ENCODE results near the gene DNASE2B. TPM values are rescaled to one million over a fixed set of nuclear protein-coding genes. Genes with fewer than 3 reads are reported as not detected.

The DNASE2B gene
- polyA plus RNA-seq, 1 donor from 2014 or later, result 27.9 TPM

DNA sequence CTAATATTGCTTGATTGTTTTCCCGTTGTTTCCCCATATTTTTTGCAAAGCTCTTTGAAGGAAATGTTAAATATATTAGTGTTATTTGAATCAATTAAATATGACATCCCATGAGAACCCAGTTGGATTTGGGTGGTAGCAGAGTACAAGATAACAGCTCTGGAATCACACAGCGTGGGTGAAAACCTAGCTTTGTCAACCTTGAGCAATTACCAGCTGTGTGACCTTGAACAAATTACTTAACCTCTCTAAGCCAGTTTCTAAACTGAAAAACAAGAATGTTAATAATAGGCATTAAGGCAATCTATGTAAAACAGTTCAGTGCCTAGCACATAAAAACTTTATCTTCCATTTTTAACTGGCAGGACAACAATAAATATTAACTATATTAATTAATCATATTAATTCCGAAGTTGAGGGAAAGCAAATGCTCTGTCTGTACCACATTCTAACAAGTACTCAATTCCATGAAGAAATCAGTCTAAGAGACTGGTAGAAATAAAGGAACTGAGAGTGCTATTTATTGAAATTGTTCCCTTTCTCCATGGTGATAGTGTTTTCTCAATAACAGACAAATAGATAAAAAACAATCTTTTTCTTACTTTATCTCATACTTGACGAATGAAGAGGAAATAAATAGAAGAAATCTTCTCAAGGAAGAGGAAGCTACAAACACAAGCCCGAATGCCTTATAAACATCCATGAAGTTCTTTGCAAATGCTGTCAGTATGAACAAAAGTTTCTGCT, 27.0 kb downstream of the DNASE2B start:
- TF ChIP-seq EZH2 (IDR thresholded peaks at IDR 0.05; ENCODE audit: borderline replicate concordance, insufficient read depth, low read length, poor library complexity, severe bottlenecking) (no peak), POLR2AphosphoS5 (IDR thresholded peaks at IDR 0.05) (no peak), TAF1 (IDR thresholded peaks at IDR 0.05; ENCODE audit: low read depth) (no peak), SMC3 (conservative IDR thresholded peaks at IDR 0.05; ENCODE audit: poor library complexity) (no peak), MXI1 (conservative IDR thresholded peaks at IDR 0.05; ENCODE audit: poor library complexity, severe bottlenecking) (no peak), EP300 (conservative IDR thresholded peaks at IDR 0.05; ENCODE audit: poor library complexity, severe bottlenecking) (no peak), RAD21 (conservative IDR thresholded peaks at IDR 0.05) (no peak)
- TF ChIP-seq, protein P1, sequence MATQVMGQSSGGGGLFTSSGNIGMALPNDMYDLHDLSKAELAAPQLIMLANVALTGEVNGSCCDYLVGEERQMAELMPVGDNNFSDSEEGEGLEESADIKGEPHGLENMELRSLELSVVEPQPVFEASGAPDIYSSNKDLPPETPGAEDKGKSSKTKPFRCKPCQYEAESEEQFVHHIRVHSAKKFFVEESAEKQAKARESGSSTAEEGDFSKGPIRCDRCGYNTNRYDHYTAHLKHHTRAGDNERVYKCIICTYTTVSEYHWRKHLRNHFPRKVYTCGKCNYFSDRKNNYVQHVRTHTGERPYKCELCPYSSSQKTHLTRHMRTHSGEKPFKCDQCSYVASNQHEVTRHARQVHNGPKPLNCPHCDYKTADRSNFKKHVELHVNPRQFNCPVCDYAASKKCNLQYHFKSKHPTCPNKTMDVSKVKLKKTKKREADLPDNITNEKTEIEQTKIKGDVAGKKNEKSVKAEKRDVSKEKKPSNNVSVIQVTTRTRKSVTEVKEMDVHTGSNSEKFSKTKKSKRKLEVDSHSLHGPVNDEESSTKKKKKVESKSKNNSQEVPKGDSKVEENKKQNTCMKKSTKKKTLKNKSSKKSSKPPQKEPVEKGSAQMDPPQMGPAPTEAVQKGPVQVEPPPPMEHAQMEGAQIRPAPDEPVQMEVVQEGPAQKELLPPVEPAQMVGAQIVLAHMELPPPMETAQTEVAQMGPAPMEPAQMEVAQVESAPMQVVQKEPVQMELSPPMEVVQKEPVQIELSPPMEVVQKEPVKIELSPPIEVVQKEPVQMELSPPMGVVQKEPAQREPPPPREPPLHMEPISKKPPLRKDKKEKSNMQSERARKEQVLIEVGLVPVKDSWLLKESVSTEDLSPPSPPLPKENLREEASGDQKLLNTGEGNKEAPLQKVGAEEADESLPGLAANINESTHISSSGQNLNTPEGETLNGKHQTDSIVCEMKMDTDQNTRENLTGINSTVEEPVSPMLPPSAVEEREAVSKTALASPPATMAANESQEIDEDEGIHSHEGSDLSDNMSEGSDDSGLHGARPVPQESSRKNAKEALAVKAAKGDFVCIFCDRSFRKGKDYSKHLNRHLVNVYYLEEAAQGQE (IDR thresholded peaks at IDR 0.05; ENCODE audit: borderline replicate concordance), result no peak
- TF ChIP-seq, protein P2, sequence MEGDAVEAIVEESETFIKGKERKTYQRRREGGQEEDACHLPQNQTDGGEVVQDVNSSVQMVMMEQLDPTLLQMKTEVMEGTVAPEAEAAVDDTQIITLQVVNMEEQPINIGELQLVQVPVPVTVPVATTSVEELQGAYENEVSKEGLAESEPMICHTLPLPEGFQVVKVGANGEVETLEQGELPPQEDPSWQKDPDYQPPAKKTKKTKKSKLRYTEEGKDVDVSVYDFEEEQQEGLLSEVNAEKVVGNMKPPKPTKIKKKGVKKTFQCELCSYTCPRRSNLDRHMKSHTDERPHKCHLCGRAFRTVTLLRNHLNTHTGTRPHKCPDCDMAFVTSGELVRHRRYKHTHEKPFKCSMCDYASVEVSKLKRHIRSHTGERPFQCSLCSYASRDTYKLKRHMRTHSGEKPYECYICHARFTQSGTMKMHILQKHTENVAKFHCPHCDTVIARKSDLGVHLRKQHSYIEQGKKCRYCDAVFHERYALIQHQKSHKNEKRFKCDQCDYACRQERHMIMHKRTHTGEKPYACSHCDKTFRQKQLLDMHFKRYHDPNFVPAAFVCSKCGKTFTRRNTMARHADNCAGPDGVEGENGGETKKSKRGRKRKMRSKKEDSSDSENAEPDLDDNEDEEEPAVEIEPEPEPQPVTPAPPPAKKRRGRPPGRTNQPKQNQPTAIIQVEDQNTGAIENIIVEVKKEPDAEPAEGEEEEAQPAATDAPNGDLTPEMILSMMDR (IDR thresholded peaks at IDR 0.05; ENCODE audit: poor library complexity, severe bottlenecking), result no peak
- Histone ChIP-seq H3K9ac (ENCODE audit: low read length) (no peak overlapping the region), H3K79me2 (replicated peaks; ENCODE audit: insufficient read depth, low read length) (no peaks in the 10 kb centered on the region), H4K20me1 (ENCODE audit: insufficient read depth) (no peaks in the 10 kb centered on the region), H3F3A (ENCODE audit: insufficient read depth, low read length, poor library complexity, severe bottlenecking) (no peaks in the 10 kb centered on the region), H3K9me3 (ENCODE audit: low read length) (no peaks in the 10 kb centered on the region), H3K36me3 (ENCODE audit: insufficient read depth, low read length) (no peaks in the 10 kb centered on the region), H3K27ac (ENCODE audit: low read length) (no peak overlapping the region), H3K27me3 (ENCODE audit: insufficient read depth, low read depth, low read length) (no peaks in the 10 kb centered on the region), H3K9me2 (ENCODE audit: insufficient read depth, low read length) (no peaks in the 10 kb centered on the region), H3K4me2 (ENCODE audit: low read length) (no peak overlapping the region), H2AFZ (ENCODE audit: low read depth, low read length) (no peak overlapping the region), H3K4me3 (ENCODE audit: low read length) (no peak overlapping the region)

DNA sequence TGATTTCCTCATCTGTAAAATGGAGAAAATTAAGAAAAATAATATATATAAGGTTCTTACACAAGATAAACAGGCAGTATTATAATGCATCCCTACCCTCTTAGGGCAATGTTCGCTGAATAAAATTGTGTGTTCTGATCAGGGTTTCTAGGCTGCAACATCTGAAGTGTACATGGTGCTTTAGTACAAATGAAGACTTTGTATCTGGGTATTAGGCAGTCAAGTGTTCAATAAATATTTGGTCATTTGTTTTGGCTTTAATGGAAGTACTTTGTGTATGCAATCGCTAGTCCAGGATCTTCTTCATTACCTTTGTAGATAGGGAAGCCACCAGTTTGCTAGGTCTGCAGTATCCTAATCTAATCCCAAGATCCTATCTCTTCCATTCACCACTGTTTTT, 28.1 kb downstream of the DNASE2B start:
- Histone ChIP-seq H3K27ac (ENCODE audit: low read length) (no peak overlapping the region), H2AFZ (ENCODE audit: low read depth, low read length) (no peak overlapping the region), H3K9me3 (ENCODE audit: low read length) (no peaks in the 10 kb centered on the region), H4K20me1 (ENCODE audit: insufficient read depth) (no peaks in the 10 kb centered on the region), H3K4me3 (ENCODE audit: low read length) (no peak overlapping the region), H3K4me2 (ENCODE audit: low read length) (no peak overlapping the region), H3K79me2 (replicated peaks; ENCODE audit: insufficient read depth, low read length) (no peaks in the 10 kb centered on the region), H3K9me2 (ENCODE audit: insufficient read depth, low read length) (no peaks in the 10 kb centered on the region), H3F3A (ENCODE audit: insufficient read depth, low read length, poor library complexity, severe bottlenecking) (no peaks in the 10 kb centered on the region), H3K9ac (ENCODE audit: low read length) (no peak overlapping the region), H3K36me3 (ENCODE audit: insufficient read depth, low read length) (no peaks in the 10 kb centered on the region), H3K27me3 (ENCODE audit: insufficient read depth, low read depth, low read length) (no peaks in the 10 kb centered on the region)
- TF ChIP-seq, protein P1 (IDR thresholded peaks at IDR 0.05; ENCODE audit: borderline replicate concordance), result no peak
- TF ChIP-seq TAF1 (IDR thresholded peaks at IDR 0.05; ENCODE audit: low read depth) (no peak), RAD21 (conservative IDR thresholded peaks at IDR 0.05) (no peak), MXI1 (conservative IDR thresholded peaks at IDR 0.05; ENCODE audit: poor library complexity, severe bottlenecking) (no peak), SMC3 (conservative IDR thresholded peaks at IDR 0.05; ENCODE audit: poor library complexity) (no peak), POLR2AphosphoS5 (IDR thresholded peaks at IDR 0.05) (no peak), EZH2 (IDR thresholded peaks at IDR 0.05; ENCODE audit: borderline replicate concordance, insufficient read depth, low read length, poor library complexity, severe bottlenecking) (no peak), EP300 (conservative IDR thresholded peaks at IDR 0.05; ENCODE audit: poor library complexity, severe bottlenecking) (no peak)
- TF ChIP-seq, protein P2 (IDR thresholded peaks at IDR 0.05; ENCODE audit: poor library complexity, severe bottlenecking), result no peak
